Measurements from ENCODE around the gene FAM161A.

The FAM161A gene

DNA sequence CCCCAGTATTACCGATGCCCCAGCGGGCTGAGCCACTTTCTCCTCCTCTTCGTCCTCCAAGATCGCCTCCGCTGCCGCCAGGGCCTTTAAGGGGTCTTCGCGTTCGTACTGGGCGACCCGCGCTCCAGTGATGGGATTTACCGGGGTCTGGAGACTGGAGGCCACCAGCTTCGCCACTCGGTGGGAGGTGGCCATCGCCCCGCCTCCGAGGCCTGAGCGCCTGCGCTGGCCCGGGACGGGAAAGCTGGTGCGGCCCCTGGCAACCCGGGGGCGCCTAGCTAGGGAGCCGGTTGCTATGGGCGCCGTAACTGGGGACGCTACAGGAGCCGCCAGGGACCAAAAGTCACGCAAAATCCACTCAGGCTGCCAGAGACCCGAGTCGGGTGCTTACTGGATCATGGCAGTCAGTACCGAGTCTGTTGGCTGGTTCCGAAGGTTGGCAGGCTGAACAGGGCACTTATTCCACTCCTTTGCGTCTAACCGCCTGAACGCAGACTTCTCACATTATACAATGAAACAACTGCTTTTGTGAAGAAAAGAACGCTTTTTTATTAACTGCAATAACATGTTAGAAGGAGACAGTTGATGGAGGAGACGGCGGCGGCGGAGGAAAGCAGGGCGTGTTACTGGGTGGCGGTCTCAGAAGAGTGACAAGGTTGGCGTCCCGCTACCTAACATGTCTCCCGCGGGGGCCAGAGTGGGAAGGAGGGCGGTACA lies at the start of gene FAM161A (continued):
- TF ChIP-seq, protein P1, sequence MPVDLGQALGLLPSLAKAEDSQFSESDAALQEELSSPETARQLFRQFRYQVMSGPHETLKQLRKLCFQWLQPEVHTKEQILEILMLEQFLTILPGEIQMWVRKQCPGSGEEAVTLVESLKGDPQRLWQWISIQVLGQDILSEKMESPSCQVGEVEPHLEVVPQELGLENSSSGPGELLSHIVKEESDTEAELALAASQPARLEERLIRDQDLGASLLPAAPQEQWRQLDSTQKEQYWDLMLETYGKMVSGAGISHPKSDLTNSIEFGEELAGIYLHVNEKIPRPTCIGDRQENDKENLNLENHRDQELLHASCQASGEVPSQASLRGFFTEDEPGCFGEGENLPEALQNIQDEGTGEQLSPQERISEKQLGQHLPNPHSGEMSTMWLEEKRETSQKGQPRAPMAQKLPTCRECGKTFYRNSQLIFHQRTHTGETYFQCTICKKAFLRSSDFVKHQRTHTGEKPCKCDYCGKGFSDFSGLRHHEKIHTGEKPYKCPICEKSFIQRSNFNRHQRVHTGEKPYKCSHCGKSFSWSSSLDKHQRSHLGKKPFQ (tag by site-specific recombination; IDR thresholded peaks at IDR 0.05), result no peak
- no peak for TF ChIP-seq ZNF596 (tag by site-specific recombination; IDR thresholded peaks at IDR 0.05)
- TF ChIP-seq KLF7 (tag by site-specific recombination; IDR thresholded peaks at IDR 0.05; ENCODE audit: borderline replicate concordance), result no peak
- TF ChIP-seq, protein P2, sequence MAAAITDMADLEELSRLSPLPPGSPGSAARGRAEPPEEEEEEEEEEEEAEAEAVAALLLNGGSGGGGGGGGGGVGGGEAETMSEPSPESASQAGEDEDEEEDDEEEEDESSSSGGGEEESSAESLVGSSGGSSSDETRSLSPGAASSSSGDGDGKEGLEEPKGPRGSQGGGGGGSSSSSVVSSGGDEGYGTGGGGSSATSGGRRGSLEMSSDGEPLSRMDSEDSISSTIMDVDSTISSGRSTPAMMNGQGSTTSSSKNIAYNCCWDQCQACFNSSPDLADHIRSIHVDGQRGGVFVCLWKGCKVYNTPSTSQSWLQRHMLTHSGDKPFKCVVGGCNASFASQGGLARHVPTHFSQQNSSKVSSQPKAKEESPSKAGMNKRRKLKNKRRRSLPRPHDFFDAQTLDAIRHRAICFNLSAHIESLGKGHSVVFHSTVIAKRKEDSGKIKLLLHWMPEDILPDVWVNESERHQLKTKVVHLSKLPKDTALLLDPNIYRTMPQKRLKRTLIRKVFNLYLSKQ (tag by site-specific recombination; IDR thresholded peaks at IDR 0.05; ENCODE audit: borderline replicate concordance), result no peak
- TF ChIP-seq, protein P3, sequence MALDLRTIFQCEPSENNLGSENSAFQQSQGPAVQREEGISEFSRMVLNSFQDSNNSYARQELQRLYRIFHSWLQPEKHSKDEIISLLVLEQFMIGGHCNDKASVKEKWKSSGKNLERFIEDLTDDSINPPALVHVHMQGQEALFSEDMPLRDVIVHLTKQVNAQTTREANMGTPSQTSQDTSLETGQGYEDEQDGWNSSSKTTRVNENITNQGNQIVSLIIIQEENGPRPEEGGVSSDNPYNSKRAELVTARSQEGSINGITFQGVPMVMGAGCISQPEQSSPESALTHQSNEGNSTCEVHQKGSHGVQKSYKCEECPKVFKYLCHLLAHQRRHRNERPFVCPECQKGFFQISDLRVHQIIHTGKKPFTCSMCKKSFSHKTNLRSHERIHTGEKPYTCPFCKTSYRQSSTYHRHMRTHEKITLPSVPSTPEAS (tag by site-specific recombination; IDR thresholded peaks at IDR 0.05), result no peak
- no peak for TF ChIP-seq ZNF112 (tag by site-specific recombination; IDR thresholded peaks at IDR 0.05)
- no peak for TF ChIP-seq ZNF426 (tag by site-specific recombination; IDR thresholded peaks at IDR 0.05)
- TF ChIP-seq, protein P4, sequence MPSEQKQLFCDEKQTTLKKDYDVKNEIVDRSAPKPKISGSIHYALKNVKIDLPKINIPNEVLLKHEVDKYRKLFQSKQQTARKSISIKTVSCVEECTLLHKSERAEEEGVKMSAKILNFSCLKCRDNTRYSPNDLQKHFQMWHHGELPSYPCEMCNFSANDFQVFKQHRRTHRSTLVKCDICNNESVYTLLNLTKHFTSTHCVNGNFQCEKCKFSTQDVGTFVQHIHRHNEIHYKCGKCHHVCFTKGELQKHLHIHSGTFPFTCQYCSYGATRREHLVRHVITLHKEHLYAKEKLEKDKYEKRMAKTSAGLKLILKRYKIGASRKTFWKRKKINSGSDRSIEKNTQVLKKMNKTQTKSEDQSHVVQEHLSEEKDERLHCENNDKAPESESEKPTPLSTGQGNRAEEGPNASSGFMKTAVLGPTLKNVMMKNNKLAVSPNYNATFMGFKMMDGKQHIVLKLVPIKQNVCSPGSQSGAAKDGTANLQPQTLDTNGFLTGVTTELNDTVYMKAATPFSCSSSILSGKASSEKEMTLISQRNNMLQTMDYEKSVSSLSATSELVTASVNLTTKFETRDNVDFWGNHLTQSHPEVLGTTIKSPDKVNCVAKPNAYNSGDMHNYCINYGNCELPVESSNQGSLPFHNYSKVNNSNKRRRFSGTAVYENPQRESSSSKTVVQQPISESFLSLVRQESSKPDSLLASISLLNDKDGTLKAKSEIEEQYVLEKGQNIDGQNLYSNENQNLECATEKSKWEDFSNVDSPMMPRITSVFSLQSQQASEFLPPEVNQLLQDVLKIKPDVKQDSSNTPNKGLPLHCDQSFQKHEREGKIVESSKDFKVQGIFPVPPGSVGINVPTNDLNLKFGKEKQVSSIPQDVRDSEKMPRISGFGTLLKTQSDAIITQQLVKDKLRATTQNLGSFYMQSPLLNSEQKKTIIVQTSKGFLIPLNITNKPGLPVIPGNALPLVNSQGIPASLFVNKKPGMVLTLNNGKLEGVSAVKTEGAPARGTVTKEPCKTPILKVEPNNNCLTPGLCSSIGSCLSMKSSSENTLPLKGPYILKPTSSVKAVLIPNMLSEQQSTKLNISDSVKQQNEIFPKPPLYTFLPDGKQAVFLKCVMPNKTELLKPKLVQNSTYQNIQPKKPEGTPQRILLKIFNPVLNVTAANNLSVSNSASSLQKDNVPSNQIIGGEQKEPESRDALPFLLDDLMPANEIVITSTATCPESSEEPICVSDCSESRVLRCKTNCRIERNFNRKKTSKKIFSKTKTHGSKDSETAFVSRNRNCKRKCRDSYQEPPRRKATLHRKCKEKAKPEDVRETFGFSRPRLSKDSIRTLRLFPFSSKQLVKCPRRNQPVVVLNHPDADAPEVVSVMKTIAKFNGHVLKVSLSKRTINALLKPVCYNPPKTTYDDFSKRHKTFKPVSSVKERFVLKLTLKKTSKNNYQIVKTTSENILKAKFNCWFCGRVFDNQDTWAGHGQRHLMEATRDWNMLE (tag by site-specific recombination; conservative IDR thresholded peaks at IDR 0.05; ENCODE audit: low read depth), result no peak
- no peak for TF ChIP-seq SCRT2 (tag by site-specific recombination; IDR thresholded peaks at IDR 0.05)
- TF ChIP-seq, protein P5, sequence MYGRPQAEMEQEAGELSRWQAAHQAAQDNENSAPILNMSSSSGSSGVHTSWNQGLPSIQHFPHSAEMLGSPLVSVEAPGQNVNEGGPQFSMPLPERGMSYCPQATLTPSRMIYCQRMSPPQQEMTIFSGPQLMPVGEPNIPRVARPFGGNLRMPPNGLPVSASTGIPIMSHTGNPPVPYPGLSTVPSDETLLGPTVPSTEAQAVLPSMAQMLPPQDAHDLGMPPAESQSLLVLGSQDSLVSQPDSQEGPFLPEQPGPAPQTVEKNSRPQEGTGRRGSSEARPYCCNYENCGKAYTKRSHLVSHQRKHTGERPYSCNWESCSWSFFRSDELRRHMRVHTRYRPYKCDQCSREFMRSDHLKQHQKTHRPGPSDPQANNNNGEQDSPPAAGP (tag by site-specific recombination; IDR thresholded peaks at IDR 0.05), result no peak
- TF ChIP-seq, protein P6, sequence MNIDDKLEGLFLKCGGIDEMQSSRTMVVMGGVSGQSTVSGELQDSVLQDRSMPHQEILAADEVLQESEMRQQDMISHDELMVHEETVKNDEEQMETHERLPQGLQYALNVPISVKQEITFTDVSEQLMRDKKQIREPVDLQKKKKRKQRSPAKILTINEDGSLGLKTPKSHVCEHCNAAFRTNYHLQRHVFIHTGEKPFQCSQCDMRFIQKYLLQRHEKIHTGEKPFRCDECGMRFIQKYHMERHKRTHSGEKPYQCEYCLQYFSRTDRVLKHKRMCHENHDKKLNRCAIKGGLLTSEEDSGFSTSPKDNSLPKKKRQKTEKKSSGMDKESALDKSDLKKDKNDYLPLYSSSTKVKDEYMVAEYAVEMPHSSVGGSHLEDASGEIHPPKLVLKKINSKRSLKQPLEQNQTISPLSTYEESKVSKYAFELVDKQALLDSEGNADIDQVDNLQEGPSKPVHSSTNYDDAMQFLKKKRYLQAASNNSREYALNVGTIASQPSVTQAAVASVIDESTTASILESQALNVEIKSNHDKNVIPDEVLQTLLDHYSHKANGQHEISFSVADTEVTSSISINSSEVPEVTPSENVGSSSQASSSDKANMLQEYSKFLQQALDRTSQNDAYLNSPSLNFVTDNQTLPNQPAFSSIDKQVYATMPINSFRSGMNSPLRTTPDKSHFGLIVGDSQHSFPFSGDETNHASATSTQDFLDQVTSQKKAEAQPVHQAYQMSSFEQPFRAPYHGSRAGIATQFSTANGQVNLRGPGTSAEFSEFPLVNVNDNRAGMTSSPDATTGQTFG (tag by site-specific recombination; IDR thresholded peaks at IDR 0.05; ENCODE audit: borderline replicate concordance), result no peak
- TF ChIP-seq ZNF776 (tag by site-specific recombination; IDR thresholded peaks at IDR 0.05; ENCODE audit: borderline replicate concordance), result no peak
- TF ChIP-seq ZNF549 (tag by site-specific recombination; IDR thresholded peaks at IDR 0.05), result no peak
- no peak for TF ChIP-seq ZNF202 (tag by site-specific recombination; IDR thresholded peaks at IDR 0.05; ENCODE audit: borderline replicate concordance)
- TF ChIP-seq, protein P7, sequence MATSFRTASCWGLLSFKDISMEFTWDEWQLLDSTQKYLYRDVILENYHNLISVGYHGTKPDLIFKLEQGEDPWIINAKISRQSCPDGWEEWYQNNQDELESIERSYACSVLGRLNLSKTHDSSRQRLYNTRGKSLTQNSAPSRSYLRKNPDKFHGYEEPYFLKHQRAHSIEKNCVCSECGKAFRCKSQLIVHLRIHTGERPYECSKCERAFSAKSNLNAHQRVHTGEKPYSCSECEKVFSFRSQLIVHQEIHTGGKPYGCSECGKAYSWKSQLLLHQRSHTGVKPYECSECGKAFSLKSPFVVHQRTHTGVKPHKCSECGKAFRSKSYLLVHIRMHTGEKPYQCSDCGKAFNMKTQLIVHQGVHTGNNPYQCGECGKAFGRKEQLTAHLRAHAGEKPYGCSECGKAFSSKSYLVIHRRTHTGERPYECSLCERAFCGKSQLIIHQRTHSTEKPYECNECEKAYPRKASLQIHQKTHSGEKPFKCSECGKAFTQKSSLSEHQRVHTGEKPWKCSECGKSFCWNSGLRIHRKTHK (tag by site-specific recombination; IDR thresholded peaks at IDR 0.05), result no peak
- TF ChIP-seq ZNF501 (tag by site-specific recombination; IDR thresholded peaks at IDR 0.05), result peak; percentile 52; the same call in 1 of the 2 replicates
- TF ChIP-seq ZNF239 (tag by site-specific recombination; IDR thresholded peaks at IDR 0.05), result no peak
- TF ChIP-seq, protein P8, sequence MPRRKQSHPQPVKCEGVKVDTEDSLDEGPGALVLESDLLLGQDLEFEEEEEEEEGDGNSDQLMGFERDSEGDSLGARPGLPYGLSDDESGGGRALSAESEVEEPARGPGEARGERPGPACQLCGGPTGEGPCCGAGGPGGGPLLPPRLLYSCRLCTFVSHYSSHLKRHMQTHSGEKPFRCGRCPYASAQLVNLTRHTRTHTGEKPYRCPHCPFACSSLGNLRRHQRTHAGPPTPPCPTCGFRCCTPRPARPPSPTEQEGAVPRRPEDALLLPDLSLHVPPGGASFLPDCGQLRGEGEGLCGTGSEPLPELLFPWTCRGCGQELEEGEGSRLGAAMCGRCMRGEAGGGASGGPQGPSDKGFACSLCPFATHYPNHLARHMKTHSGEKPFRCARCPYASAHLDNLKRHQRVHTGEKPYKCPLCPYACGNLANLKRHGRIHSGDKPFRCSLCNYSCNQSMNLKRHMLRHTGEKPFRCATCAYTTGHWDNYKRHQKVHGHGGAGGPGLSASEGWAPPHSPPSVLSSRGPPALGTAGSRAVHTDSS (tag by site-specific recombination; IDR thresholded peaks at IDR 0.05), result no peak
- peak; percentile 91 for TF ChIP-seq GLIS2 (tag by site-specific recombination; IDR thresholded peaks at IDR 0.05)
- peak; percentile 35; the same call in 1 of the 2 replicates for TF ChIP-seq KLF8 (tag by site-specific recombination; IDR thresholded peaks at IDR 0.05)
- TF ChIP-seq ZNF140 (tag by site-specific recombination; IDR thresholded peaks at IDR 0.05), result no peak
- no peak for TF ChIP-seq ZNF510 (tag by site-specific recombination; IDR thresholded peaks at IDR 0.05; ENCODE audit: insufficient replicate concordance)

Measured in HEK293 (cell line).